HG03354 (cell line): ENCODE results near the gene TM9SF4.
"Not testable (repeated sequence)": the region's sequence is repeated elsewhere in the genome, so short reads cannot be mapped to it uniquely, and the experiment has no call there.

Source experiments
- ATAC-seq: cut with Tn5 transposase; IDR thresholded peaks from one replicate; pipeline ENCODE4 v1.9.1; 2021; ENCODE audit warnings: mild to moderate bottlenecking; ENCODE audit not compliant: unreplicated experiment, poor library complexity, severe bottlenecking

Gene TM9SF4

DNA sequence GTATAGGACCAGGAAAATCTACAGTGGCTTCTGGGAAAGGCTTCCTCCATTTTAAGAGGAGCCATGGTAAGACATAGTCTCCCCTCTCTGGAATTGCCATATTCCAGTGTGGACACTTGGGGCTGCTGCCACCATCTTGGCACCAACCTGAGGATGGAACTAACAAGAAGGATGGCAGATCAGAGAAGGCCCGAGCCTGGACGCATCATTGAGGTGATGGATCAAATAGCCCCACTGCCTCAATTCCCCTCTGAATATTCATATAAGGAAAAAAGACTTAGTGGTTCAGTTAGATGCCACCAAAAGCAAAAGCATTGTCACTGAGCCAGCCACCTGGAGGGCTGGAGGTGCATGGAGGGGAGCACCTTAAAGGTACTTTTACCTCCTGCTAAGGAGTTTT lies 72.1 kb downstream of the TM9SF4 start:
- ATAC-seq: no peak

DNA sequence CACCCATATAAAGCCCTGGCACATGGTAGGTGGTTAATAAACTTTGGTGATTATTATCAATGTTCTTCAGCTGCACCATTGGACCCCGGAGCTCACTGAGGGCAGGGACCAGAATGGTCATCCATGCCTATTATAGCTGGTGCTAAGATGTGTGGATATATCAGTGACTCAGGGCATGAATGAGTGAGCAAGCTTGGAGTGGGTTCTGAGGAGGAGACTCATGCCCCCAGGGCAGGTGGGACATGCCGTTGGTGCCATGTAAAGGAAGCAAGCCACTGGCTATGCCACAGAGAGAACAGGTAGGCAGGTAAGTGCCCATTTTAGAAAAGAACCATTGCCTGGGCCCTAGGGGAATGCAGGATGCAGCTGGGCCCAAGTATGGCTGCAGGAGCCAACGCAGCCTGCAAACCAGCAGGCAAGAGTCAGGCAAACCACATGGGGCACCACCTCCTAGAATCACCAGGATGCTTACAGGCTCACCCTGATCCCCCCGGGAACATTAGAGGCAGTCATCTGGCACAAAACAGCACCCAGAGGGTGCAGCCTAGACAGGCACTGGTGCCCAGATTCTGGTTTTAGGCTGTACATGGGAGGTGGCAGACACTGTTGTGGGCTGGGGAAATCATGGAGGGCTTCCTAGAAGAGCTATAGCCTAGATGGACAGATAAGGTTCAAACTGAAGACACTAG lies 74.6 kb downstream of the TM9SF4 start:
- ATAC-seq: no peak

DNA sequence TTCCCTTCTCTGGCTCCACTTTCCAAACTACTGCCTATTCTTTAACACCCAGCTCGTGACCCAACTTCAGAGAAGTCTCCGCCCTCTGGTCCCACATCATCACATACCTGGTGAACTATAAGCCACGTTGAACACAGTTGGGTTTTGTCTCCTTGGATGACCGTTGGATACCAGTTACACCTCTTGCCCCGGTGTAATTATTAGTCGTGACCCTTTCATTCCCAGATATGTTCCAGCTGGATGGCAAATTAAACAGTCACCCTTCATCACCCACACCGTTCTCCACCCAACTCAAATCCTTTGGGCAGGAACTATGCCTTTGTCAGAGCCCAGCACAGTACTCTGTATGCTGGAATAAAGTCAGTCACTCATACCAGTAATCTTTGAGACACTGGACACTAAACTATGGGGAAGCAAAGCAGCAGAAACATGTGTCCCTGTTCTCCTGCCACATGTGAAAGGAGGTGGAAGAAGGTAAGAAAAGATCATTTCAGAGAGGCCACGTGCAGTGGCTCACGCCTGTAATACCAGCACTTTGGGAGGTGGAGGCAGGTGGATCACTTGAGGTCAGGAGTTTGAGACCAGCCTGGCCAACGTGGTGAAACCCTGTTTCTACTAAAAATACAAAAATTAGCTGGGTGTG lies 75.6 kb downstream of the TM9SF4 start:
- ATAC-seq: no peak

DNA sequence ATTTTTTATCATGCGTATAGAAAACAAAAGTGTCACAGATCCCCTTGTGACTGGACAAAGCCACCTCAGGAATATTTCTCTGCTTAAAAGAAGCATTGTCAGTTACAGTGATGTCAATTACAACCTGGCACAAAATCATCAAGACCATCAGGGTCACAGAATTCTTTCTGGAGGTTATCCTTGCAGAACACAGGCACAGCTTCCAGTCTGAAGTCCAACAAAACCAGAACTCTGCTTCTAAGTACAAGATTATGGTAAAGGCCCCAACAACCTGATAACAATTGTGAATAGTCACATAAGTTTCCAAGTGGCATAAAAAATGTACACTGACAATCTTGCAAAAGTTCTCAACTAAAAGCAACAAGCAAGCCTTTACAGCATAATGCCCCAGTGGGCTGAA lies 77.0 kb downstream of the TM9SF4 start:
- ATAC-seq: no peak

DNA sequence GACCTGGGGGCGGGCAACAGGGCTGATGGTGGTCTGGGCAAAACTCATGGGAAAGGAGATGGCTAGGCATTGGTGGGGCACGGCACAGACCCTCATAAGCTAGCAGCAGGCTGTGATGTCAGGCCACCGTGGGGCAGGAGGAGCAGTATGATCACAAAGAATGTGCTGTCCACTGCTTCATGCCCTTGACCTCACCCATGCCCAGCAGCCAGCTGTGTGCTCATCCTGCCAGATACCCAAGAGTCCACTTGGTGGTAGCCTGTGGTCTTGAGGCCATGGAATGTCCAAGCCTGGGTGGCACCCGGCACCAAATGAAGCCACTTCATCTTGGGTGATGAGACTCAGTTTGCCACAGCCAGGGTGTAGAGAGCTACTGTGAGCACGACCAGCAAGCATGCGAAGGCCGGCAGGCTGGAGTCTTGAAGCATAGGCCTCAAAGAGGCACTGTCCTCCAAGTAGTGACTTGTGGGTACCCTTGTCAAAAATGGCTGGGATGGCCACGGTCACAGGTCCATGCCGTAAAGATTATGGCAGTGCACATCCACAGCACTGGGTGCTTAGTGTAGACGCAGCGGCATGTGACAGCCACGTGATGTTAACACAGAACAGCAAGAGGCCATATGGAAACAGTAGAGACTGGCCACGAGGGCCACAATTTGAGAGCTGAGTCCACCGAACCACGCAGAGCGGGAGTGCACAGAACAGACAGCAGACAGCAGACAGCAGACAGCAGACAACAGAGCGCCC lies 79.0 kb downstream of the TM9SF4 start:
- no peak for ATAC-seq

DNA sequence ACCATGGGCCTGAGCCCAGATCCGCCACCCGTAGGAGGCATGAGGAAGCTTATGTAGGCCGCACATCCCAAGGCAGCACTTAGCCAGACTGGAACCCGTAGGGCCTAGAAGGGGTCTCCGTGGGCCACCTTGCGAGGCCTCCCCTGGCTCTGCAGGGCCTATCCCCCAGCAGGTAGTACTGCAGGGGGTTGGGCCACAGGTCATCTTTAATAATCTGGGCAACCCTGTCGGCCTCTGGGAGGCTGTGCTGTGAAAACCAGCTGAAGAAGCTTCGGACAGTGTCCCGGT lies 79.6 kb downstream of the TM9SF4 start:
- ATAC-seq: no peak

DNA sequence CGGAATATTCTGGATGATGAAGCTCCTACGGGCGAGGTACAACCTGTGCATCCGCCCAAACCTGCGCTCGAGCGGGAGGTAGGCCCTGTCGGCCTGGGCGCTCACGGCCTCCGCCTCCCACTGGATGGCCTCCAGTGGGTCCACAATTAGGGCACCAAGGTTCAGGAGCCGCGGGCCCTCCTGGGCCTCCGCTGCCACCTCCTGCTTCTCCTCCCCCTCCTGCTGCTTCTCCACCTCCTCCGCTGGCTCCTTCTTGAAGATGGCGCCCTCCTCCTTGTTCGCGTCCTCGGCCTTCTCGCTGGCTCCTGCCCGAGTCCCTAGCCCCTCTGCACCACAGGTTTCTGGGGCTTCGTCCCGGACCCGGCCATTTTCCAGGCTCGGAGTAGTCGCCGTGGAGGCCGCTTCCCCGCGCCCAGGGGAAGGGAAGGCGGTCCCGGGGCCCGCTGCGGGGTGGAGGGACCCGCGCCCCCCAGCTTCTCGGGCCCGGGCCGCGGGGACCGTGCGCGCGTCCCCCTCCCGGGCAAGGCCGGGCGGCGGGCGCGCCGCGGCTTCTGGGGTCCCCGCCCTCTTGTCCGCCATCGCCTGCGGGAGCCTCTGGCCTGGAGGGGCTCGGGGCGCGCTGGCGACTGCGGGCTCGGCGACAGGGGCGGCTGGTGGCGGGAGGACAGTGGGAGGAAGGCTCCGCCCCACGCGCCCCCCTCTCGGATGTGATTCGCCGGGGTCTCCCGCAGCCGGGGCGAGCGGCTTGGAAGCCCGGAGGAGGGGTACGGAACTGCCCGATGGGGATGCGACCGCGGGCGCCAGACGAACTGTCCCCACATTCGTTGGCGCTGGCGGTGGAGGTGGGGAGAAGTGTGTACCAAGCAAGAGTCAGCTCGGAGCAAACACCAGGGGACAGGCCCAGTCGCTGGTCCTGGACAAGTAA lies 80.4 kb downstream of the TM9SF4 start:
- no peak for ATAC-seq

DNA sequence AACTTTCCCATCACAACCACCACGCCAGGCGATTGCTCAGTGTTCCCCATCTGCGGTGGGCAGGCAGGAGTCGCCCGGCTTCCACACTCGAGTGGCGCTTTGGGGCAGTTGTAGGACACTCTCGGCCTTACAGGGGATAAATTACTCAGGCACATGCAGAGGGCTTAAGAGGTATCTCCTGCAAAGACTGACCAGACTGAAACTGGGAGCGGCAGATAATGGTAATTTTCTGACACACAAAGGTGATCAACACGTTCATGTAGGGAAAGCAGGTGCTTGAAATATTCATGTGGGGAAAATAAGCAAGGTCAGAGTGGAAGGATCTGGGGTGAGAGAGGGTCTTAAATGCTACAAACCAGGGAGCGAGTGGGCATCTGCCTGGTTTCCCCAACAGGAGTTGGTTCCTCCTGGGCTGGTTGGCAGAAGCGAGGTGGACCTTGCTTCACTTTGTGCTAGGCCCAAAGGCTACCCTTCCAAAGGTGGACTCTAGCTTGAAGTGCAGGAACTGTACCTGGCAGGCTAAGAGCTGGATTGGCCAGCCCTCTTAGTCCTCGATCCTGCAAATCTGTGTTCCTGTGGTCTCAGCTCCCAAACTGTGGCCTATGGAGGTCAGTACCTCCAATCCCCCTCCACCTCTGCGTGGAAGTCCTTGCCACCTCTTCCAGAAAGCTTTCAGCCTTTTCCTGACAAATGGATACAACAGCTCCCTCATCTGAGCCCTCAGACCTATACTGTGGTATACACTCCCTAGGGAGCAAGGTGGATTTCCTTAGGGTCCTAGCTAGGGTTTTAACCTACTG lies 81.3 kb downstream of the TM9SF4 start:
- no peak for ATAC-seq

DNA sequence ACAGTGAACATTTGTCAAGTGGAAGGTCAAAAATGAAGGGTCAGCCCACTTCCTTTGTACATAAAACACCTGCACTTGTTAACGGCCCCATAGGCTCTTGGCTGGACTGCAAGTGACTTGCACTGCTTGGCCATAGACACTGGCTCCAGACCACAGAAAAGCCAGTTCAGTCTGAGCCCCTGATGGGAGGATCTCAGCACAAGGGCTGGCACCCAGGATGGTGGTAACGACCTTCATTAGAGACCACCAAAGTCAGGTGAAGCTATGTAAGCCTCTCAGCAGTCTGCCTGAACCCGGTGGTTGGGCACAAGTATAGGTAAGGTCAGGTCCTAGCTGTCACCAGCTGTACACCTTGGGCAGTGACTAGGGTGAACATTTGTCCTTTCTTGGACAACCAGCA lies 81.9 kb downstream of the TM9SF4 start:
- ATAC-seq: no peak

DNA sequence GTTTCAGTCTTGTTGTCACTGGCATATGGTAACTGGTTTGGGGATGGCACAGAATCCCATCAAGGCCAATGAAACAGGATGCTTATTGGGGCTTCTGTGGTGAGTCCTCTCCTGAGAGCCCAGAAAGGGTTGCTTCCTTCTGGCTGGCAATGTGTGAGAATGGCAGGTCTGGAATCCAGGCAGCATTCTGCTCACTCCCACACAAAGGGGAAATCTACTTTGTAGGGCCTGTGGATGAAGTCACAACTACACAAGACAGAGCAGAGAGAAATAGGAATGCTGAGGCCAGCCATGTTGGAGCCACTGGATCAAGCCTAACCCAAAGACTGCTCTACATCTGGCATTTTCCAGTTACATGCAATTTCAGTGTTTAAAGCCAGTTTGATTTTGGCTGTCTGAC lies 82.4 kb downstream of the TM9SF4 start:
- ATAC-seq: no peak

DNA sequence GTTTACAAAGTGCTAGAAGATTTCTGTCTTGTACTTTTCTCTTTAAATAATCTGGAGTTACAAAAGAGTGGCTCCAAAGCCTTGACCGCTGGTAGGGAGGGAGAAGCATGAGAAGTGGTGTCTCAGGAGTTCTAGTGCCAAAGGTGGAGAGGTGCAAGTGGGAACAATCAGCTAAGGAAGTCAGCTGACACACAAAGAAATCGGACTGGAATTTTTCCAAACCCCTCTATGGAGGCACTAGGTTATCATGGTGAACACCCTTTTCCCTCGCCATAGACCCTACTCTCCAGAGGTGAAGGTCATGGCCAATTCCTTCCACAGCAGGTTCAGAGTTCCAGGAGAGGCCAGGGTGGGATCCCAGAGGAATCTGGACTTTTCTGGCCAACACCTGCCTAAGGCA lies 83.2 kb downstream of the TM9SF4 start:
- ATAC-seq: no peak

DNA sequence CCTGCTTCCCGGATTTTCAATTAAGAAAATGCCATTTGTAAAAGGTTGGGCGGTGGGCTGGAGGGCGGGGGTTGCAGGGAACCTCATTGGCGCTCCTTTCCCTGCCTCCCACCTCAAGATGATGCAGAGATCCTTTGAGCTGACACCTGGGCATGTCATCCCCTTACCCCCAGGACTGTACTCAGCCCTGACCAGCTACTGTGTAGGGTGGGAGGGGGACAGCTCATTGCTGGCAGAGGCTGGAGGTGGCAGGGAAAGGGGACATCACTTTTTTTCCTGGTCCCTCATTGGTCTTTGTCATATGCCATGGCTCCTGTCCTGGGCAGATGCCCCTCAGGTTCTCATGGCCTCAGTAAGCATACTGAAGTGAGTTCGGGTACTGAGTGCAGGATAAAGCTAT lies 83.8 kb downstream of the TM9SF4 start:
- ATAC-seq: not testable (repeated sequence)

DNA sequence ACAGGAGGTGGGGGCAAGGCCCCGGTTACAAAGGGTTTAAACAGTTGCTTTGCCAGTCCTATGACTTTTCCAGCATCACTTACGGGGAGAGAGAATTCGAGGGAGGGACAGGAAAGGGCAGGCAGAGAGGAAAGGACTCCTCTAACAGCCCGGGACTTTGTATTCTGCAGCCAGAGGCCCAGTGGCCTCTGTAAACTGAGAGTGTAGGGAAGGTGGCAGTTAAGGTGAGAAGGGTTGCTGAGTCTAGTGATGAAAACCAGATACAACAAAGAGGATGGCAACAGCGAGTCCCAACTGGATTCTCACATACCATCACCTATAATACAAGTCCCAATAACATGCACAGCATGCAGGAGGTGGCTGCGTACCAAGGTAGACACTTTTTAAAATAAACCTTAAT lies 84.5 kb downstream of the TM9SF4 start:
- no peak for ATAC-seq

DNA sequence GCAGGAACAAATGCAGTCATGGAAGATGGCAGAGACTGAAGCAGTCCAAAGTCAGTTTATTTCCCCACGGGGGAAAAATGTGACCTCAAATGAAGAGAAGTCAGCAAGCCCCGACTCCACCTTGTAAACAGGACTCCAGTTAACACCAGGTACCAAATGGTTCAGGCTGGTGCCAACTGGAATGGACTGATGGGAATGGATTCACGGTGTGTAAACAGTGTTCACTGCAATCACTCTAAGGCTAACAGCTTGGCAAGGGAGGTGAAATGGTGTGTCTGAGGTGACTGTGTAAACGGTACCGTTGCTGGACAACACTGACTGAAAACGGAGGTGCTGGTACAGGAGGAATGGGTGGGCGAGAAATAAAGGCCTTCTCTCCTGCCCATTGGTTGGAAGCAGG lies 86.1 kb downstream of the TM9SF4 start:
- no peak for ATAC-seq

DNA sequence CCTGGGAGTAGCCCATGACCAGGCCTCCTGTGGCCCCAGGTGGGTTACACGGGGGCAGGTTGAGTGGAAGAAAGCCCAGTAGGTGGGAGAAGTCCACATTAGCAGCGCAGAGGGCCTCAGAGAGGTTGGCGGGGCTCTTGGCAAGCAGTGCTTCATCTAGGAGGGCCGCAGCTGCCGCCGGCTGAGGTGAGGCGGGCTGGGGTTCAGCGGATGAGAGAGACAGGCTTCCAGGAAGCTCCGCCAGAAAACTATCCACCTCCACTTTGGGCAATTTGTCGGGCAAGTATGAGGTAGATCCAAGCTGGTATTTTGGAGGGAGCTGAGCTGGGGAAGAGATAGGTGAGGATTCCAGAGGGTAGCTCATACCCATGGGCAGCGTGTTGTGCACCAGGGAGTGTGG lies 87.1 kb downstream of the TM9SF4 start:
- ATAC-seq: not testable (repeated sequence)

DNA sequence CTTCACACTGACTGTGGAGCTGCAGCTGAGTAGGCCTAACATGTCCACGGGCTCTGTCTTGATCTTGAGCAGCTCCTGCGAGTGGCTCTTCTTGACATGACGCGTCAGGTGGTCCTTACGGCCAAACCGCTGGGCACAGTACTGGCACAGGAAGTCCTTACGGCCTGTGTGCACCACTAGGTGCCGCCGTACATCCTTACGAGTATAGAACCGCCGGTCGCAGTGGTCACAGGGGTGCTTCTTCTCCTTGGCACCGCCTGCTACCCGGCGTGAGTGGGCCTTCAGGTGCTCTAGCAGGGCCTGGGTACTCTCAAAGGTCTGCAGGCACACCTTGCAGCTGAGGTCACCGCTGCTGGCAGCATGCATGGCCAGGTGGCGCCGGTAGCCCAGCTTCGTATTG lies 87.6 kb downstream of the TM9SF4 start:
- not testable (repeated sequence) for ATAC-seq

DNA sequence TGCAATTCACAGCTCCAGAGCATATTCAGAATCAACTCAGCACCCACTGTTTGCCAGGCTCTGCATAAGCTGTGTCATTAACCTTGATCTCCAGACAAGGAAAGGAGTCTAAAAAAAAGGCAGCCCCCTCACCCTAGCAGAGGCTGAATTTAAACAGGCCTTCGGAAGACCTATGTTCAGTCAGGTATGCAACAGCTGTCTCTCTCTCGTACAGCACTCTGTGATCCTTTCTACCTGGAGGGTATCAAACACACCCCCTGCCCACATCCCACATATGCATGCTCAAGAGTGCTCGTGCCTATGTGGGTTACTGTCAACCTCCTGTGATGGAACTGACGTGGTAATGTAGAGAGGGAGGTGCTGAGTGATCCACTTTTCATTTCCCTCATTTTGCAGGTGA lies 89.5 kb downstream of the TM9SF4 start:
- ATAC-seq: no peak

DNA sequence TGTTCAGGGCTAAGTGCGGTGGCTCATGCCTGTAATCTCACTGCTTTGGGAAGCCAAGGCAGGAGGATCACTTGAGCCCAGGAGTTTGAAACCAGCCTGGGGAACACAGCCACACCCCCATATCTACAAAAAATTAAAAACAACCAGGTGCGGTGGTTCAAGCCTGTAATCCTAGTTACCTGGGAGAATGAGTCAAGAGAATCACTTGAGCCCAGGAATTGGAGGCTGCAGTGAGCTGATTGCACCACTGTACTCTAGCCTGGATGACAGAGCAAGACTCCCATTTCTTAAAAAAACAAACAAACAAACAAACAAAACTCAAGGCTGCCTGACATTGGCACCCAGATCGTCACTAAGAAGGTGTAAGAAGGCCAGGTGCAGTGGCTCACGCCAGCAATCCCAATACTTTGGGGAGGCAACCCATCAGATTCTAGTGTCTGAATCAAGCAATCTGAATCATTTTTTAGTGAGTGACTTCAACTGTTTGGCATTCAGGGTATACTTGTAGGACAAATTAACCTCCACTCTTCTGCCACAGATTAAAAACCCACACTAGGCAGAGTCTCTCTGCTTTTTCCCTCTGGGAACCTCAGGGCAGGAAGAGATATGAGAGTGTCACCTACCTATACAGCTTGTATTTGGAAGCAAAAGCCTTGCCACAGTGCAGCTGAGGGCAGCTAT lies 91.9 kb downstream of the TM9SF4 start:
- no peak for ATAC-seq

DNA sequence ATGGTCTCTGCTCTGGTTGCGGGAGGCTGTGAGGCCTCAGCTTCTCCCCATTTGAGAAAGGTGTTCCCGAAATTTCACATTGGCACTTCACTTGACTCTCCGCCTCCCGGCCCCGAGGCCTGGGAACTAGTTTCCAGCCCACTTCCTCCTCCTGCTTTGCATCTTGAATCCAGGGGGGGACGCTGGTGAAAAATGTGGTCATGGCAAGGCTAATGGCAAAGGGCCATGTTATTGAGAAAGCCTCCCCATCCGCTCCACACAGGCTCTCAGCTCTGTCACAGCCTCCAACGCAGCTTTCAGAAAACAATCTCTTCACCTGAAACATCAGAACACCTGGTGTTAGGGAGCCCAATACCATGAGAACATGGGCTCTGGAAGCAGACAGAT lies 92.5 kb downstream of the TM9SF4 start:
- ATAC-seq: no peak
